GM12873 (cell line): ENCODE data around the gene RASL10A.

ENCODE experiments used
- CTCF ChIP-seq: IDR thresholded peaks from 2 replicates; pipeline ENCODE4 v1.5.1; 2012; ENCODE audit warnings: low read depth, mild to moderate bottlenecking, moderate library complexity, low read length, control low read depth; ENCODE audit not compliant: insufficient read depth; ENCODE audit errors: missing control alignments

RASL10A gene

GRCh38 chr22:29299136-29299900 is 16.2 kb downstream of the RASL10A start:
- no peak for TF ChIP-seq CTCF

GRCh38 chr22:29298641-29299040 is 16.9 kb downstream of the RASL10A start:
- no peak for TF ChIP-seq CTCF

- TF ChIP-seq CTCF = no peak
Measured at GRCh38 chr22:29292379-29292778, 23.1 kb downstream of the RASL10A start.

GRCh38 chr22:29291215-29291614 is 24.3 kb downstream of the RASL10A start:
- no peak for TF ChIP-seq CTCF

- no peak for TF ChIP-seq CTCF
Measured at GRCh38 chr22:29290061-29290460, 25.4 kb downstream of the RASL10A start.

GRCh38 chr22:29288837-29289236 is 26.7 kb downstream of the RASL10A start:
- TF ChIP-seq CTCF = no peak

- TF ChIP-seq CTCF = no peak
Measured at GRCh38 chr22:29284196-29284595, 31.3 kb downstream of the RASL10A start.
